Activated CD8-positive, alpha-beta memory T cell treated with anti-CD3 and anti-CD28 coated beads for 1 hour (primary cell): Measurements from ENCODE around the gene POU4F1.

Source experiments
- DNase-seq, 2 donors: peaks; one replicate each; pipeline ENCODE4 v3.0.0-alpha.2; 2020; ENCODE audit warnings: low read depth in 1 of 2; ENCODE audit errors: extremely low read depth in 1 of 2

POU4F1 gene

DNA sequence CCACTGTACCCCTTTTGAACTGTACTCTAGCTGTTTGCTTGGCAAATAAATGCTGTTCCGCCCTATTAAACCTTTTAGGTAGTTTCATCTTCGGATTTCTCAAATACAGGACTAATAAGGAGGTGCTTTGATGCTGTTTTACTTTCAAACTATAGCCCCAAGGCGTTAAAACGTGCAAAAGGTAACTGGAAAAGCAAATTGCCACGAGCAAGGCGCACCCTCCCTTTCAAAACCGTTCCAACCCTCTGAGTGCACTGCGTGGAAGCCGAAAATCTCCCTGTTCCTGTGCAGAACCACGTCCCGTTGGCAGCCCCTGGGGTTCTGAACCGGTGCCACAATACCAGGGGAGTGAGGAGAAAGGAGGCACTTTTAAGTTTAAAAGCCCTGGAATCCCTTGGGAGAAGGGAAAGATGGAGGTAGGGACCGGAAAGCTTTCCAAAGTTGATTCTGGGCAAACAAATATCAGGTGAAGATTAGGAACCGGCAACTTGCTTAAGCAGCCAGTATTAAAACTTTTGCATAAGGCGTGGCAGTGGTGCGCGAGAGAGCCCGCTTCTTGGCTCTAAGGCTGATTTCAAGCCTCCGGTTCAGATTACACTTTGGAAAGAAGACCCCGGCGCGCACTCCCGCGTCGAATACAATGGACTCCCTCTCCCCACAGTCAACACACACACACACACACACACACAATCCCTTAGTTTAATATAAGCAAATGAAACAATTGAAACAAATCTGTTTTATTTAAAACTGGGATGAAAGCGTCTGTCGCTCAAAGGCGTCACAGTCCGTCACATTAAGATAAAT lies 9.5 kb downstream of the POU4F1 start:
- no peak for DNase-seq

DNA sequence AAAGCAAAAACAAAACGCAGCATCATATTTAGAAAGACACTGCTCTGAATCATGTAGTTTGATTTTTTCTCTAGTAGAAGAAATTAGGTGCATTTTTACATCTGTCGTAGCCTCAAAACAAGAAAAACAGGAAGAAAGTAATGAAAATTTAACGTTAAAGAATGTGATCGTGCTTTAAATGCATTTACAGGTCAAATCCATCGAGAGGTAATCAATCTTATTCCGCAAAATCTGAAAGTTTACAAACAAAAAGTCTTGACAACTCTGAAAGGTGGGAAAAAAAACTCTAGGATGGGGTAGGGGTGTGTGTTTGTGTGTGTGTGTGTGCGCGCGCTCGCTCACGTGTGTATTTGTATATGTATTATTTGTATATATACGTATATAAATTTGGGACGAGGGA lies 10.2 kb downstream of the POU4F1 start:
- DNase-seq, result no peak

GRCh38 chr13:78592584-78592983 lies 10.8 kb downstream of the POU4F1 start:
- no peak for DNase-seq

GRCh38 chr13:78589206-78589605 lies 14.1 kb downstream of the POU4F1 start:
- no peak for DNase-seq

DNA sequence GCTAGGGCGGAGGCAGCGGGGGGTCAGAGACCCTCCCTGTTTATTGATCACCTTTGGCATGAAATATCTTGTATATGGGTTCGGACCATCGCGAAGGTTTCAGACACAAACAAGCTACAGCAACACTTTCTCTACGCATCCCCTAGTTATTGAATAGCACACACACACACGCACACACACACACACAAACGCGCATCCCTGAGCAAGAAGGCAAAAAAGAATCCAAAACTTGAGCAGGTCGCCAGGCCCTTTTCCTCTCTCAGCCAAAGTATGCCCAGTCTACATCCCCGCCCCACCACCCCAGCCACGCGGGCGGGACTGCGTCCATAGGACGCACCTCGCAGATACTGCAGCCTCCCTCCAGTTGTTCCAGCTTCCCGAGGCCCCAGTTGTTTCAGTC lies 16.0 kb downstream of the POU4F1 start:
- no peak for DNase-seq

- DNase-seq, result no peak
Measured at GRCh38 chr13:78586706-78587105, 16.6 kb downstream of the POU4F1 start.

DNA sequence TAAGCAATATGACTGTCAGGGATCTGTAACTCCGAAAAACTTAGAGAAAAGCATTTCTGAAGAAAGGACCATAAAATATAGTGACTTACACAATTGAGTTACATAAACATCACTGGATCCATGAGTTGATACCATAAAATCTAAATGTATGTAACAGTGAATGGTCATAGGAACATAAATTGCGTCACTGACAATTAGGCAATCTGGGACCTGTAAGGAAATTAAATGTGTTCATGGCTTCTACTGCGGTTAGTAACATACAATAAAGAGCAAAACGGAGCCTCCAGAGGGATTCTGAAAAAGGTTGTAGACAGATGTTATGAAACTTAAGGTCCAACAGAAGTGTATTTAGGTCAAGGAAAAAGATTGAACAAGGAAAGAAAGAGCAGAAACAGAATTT lies 27.1 kb downstream of the POU4F1 start:
- DNase-seq, result no peak

- no peak for DNase-seq
Measured at GRCh38 chr13:78572459-78572858, 30.9 kb downstream of the POU4F1 start.

DNA sequence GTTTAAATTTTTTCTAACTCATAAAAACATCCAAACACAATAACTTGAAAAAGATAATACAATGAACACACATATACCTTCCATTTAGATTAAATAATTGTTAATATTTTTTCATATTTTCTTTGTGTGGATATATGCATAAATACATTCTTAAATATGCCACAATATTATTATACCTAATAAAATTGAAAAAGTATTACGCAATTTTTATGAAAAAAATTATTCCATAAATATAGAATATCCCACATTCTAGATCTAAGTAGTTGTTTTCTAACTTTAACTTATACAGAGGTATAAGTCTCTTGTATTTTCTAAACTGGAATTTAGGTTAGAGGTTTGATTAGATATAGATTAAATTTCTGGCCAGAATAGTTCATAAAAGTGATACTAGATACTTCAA lies 34.3 kb downstream of the POU4F1 start:
- no peak for DNase-seq

GRCh38 chr13:78566631-78567030 lies 36.7 kb downstream of the POU4F1 start:
- no peak for DNase-seq

DNA sequence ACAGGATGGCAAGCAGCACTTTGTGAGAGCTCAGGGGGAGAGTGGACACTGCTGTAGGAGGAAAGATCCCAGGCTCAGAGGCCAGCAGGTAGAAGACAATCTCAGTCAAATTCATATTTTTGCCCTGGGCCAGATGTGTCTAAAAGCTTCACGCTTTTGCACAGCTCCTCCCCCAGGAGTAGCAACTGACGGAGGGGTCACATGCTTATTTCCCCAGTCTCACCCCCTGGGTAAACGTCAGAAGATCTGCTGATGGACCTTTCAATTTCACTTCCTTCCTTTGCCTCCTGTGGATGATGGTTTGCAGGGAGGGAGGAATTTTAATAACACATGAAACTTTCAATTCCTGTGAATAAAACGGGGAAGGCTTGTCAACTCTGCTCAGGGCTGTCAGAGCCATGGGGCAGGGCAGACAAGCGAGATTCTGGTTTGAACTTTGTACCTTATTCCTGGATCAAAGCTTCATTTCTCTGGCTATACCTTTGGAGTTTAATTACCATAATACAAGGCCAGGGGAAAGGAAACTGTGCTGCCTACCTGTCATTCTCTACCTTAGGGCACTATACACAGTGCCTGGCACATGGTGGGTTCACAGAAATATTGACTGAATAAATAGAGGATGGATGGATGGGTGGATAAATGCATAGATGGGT lies 41.0 kb downstream of the POU4F1 start:
- DNase-seq, result no peak
